Measurements from ENCODE around the gene HS3ST1. TPM values are rescaled to one million over a fixed set of nuclear protein-coding genes. Genes with fewer than 3 reads are reported as not detected.

Gene HS3ST1
- total RNA-seq, 4 donors from 2014 or later, result 0.05 to 0.36 (median 0.21) TPM; not detected in 1

DNA sequence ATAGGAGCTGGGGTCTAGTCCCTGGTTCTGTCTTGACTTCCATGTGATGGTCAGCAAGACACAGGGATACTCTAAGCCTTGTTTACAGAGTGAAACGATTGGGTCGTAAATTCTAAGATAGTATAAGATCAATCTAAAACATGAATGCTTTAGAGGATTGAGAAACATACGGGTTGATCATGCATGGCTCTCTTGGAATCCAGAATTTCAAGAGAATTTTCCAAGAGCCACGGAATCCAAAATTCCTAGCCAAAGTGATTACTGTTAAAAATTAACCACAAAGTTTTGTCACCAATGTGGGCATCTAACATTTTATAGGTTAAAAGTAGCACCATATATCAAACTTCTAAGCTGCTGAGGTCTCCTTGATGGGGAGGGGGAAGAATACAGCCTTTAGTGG lies 16.5 kb downstream of the HS3ST1 start:
- no peak overlapping the region for H3K4me3 ChIP-seq (ENCODE audit: low read depth, poor library complexity, severe bottlenecking)
- TF ChIP-seq, protein P1, sequence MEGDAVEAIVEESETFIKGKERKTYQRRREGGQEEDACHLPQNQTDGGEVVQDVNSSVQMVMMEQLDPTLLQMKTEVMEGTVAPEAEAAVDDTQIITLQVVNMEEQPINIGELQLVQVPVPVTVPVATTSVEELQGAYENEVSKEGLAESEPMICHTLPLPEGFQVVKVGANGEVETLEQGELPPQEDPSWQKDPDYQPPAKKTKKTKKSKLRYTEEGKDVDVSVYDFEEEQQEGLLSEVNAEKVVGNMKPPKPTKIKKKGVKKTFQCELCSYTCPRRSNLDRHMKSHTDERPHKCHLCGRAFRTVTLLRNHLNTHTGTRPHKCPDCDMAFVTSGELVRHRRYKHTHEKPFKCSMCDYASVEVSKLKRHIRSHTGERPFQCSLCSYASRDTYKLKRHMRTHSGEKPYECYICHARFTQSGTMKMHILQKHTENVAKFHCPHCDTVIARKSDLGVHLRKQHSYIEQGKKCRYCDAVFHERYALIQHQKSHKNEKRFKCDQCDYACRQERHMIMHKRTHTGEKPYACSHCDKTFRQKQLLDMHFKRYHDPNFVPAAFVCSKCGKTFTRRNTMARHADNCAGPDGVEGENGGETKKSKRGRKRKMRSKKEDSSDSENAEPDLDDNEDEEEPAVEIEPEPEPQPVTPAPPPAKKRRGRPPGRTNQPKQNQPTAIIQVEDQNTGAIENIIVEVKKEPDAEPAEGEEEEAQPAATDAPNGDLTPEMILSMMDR (IDR thresholded peaks at IDR 0.05), result no peak
- TF ChIP-seq POLR2A (IDR thresholded peaks at IDR 0.05), result no peak
- 87 to 92% methylated on average over 4 of the region's 4 CpGs for WGBS, 2 donors
- no peak for DNase-seq (ENCODE audit: low spot score in 2 of 2)
- intact Hi-C loops (cut with DNase I; ENCODE audit: low total_unique reads), result no loop called here

DNA sequence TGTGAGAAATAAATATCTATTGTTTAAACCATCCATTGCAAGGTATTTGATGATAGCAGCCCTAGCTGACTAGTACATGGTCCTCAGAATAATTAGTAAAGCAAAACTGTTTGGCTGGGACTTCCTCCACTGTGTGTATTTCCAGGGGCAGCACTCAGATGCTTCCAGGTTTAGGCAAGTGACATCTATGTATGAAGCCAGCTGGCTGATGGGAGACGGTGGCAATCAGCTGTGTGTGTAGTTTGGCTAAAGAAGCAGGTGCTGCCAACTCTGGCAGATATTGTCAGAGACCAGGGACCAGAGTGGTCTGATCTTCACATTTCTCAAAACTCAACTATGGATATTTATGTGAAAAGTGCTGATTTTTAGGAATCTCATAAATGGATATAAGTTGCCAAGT lies 19.1 kb downstream of the HS3ST1 start:
- DNase-seq (ENCODE audit: low spot score in 2 of 2), result no peak
- TF ChIP-seq, protein P1 (IDR thresholded peaks at IDR 0.05), result no peak
- no peak for TF ChIP-seq POLR2A (IDR thresholded peaks at IDR 0.05)
- intact Hi-C loops (cut with DNase I; ENCODE audit: low total_unique reads), result no loop called here
- WGBS, 2 donors, result 64 to 79% methylated on average over 1 of the region's 1 CpG
- no peak overlapping the region for H3K4me3 ChIP-seq (ENCODE audit: low read depth, poor library complexity, severe bottlenecking)

DNA sequence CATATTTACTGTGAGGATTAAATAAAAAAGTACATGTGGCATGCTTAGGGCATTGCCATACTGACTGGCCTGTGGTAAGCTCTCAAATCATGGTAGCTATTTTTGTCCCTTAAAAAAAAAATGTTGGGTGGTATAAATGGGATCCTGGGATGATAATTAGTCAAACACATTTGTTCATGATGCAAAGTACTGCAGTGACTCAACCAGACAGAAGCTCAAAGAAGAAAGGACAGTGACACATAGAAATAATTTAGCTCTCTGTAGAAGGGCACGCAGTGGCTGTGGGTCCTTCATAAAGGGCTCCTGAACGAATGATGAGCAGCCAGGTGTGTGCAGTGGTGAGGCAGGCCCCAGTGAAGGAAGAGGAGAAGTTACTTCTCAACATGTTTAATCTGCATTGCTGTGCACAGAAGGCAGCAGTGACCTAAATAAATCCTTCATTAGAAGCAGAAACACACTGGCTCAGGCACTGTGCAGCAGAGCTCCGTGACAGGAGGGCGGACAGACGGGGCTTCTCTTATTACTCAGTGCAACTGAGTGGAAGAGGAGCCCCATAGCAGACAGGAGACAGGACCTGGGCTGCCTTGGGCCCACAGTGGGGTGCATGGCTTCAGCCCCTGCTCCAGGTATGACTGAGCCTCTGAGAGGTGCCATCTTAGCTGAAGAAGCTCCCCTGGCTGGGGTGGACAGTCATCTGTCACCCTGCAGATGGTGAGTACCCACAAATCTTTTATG lies 20.3 kb downstream of the HS3ST1 start:
- H3K4me3 ChIP-seq (ENCODE audit: low read depth, poor library complexity, severe bottlenecking), result no peak overlapping the region
- intact Hi-C loops (cut with DNase I; ENCODE audit: low total_unique reads), result no loop called here
- DNase-seq (ENCODE audit: low spot score in 2 of 2), result no peak
- WGBS, 2 donors, result 80 to 91% methylated on average over 5 of the region's 5 CpGs
- TF ChIP-seq, protein P1 (IDR thresholded peaks at IDR 0.05), result no peak
- TF ChIP-seq POLR2A (IDR thresholded peaks at IDR 0.05), result no peak

DNA sequence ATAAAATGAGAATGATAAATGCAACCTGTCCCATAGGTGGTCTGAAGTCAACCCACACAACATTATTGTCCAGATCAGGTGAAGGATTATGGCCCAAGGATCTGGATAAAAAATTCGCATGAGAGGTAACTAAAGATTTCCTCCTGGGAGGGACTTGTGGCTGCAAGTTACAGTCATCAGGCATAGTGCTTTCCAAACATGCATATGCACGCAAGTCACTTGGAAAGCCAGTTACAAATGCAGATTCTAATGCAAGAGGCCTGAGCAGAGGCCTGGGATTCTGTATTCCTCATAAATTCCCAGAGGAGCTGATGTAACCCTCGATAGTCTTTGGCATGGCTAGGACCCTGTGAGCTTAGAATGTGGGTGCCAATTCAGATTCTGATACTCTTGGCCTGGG lies 21.1 kb downstream of the HS3ST1 start:
- WGBS, 2 donors, result 58 to 61% methylated on average over 3 of the region's 3 CpGs
- intact Hi-C loops (cut with DNase I; ENCODE audit: low total_unique reads), result no loop called here

DNA sequence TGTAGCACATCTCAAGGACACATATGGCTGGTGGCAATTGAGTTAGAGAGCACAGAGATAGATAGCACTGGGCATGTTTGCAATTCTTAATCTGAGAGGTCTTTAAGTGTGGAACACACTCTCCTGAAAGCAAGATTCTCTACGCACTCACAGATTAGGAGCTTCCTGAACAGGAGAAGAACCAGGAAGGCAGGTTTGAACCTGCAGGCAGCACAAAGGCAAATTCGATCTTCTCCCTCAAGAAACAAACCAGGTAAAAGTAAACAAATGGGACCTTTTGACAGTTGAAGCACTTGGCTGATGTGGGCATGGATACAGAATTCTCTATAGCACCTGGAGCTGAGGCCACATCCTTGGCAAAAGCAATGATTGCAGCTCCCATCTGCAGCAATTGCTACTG lies 24.3 kb downstream of the HS3ST1 start:
- no peak for DNase-seq (ENCODE audit: low spot score in 2 of 2)
- TF ChIP-seq, protein P1 (IDR thresholded peaks at IDR 0.05), result no peak
- intact Hi-C loops (cut with DNase I; ENCODE audit: low total_unique reads), result no loop called here
- WGBS, 2 donors, result 41 to 60% methylated on average over 2 of the region's 2 CpGs
- no peak overlapping the region for H3K4me3 ChIP-seq (ENCODE audit: low read depth, poor library complexity, severe bottlenecking)

More for the DNA sequence above, 21.1 kb downstream of the HS3ST1 start:
- no peak overlapping the region for H3K4me3 ChIP-seq (ENCODE audit: low read depth, poor library complexity, severe bottlenecking)
- DNase-seq (ENCODE audit: low spot score in 2 of 2), result no peak
- no peak for TF ChIP-seq POLR2A (IDR thresholded peaks at IDR 0.05)
- TF ChIP-seq, protein P1 (IDR thresholded peaks at IDR 0.05), result no peak

DNA sequence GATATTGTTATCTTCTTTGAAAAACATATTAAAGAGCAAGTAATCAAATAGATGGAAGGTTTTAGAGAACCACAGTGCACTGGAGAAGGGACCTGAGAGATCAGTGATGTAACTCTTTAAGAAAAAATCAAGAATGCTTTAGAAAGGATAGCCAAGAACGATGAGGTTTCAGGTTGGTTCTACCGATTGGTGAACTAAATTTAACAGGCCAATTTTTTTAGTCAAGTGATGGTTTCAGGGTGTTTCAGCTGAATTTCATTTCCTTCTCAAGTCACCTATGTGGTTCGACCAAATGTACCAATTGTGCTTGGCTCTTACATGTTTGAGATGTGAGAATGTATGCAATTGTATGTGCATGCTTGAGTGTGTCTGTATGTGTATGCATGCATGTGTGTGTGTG lies 26.5 kb downstream of the HS3ST1 start:
- intact Hi-C loops (cut with DNase I; ENCODE audit: low total_unique reads), result no loop called here
- no peak for DNase-seq (ENCODE audit: low spot score in 2 of 2)
- no peak overlapping the region for H3K4me3 ChIP-seq (ENCODE audit: low read depth, poor library complexity, severe bottlenecking)
- 91 to 98% methylated on average over 3 of the region's 3 CpGs for WGBS, 2 donors
- TF ChIP-seq POLR2A (IDR thresholded peaks at IDR 0.05), result no peak
- TF ChIP-seq, protein P1 (IDR thresholded peaks at IDR 0.05), result no peak

All from lower leg skin (tissue), 4 donors.